Common myeloid progenitor, CD34-positive (primary cell): ENCODE data around the gene HCN4.

Experiments
- CTCF ChIA-PET: fragments of 350-600 bp; sonication (Branson Sonifier 250); formaldehyde crosslinking; loops from one replicate; lab custom pipeline; 2021; ENCODE audit warnings: antibody characterized with exemption; lab: Charles Lee
- POLR2A ChIA-PET: fragments of 350-600 bp; sonication (Branson Sonifier 250); formaldehyde crosslinking; loops from one replicate; lab custom pipeline; 2021; ENCODE audit warnings: antibody characterized with exemption; lab: Charles Lee
- DNase-seq, 3 donors: peaks; one replicate each; pipeline versions ENCODE4 v3.0.0 to v3.0.0-alpha.2; 2013
- H3K27ac ChIP-seq, 2 experiments: 1 replicate in 1 of 2; 2 replicates in 1 of 2; pipeline ENCODE4 v1.7.0; 2013; ENCODE audit warnings: inconsistent platforms in 2 of 2, low read length in 2 of 2, mild to moderate bottlenecking in 2 of 2, low read depth in 1 of 2, moderate library complexity in 1 of 2; ENCODE audit not compliant: severe bottlenecking in 2 of 2, insufficient read depth in 1 of 2, poor library complexity in 1 of 2
- H3K27me3 ChIP-seq, 5 experiments: replicated peaks in 2 of 5; 1 replicate in 3 of 5; 2 replicates in 2 of 5; pipeline versions ENCODE4 v1.6.1 to v1.7.0; 2013; ENCODE audit warnings: low read length in 4 of 5, mild to moderate bottlenecking in 2 of 5, moderate library complexity in 2 of 5, inconsistent platforms in 1 of 5; ENCODE audit not compliant: insufficient read depth in 5 of 5, control insufficient read depth in 4 of 5
- H3K36me3 ChIP-seq, 4 experiments: 1 replicate in 2 of 4; 2 replicates in 2 of 4; pipeline versions ENCODE4 v1.6.1 to v1.7.0; 2013; ENCODE audit warnings: low read length in 3 of 4, control low read depth in 1 of 4, mild to moderate bottlenecking in 1 of 4; ENCODE audit not compliant: control insufficient read depth in 4 of 4, insufficient read depth in 4 of 4
- H3K4me1 ChIP-seq, 4 experiments: 1 replicate in 3 of 4; 2 replicates in 1 of 4; pipeline versions ENCODE4 v1.6.1 to v1.7.1; 2013; ENCODE audit warnings: low read length in 3 of 4, mild to moderate bottlenecking in 3 of 4, control low read depth in 1 of 4, inconsistent platforms in 1 of 4, moderate library complexity in 1 of 4; ENCODE audit not compliant: control insufficient read depth in 4 of 4, insufficient read depth in 4 of 4; ENCODE audit errors: control extremely low read depth in 1 of 4
- H3K4me3 ChIP-seq, 7 experiments: 1 replicate in 4 of 7; 2 replicates in 3 of 7; pipeline versions ENCODE4 v1.5.1 to v1.7.0; 2013; ENCODE audit warnings: mild to moderate bottlenecking in 7 of 7, low read length in 6 of 7, moderate library complexity in 6 of 7, inconsistent platforms in 2 of 7, low read depth in 2 of 7, control low read depth in 1 of 7; ENCODE audit not compliant: insufficient read depth in 4 of 7, control insufficient read depth in 1 of 7; ENCODE audit errors: extremely low read depth in 1 of 7
- H3K9me3 ChIP-seq, 5 experiments: 1 replicate in 4 of 5; 2 replicates in 1 of 5; pipeline versions ENCODE4 v1.6.1 to v1.7.1; 2013; ENCODE audit warnings: low read length in 4 of 5, mild to moderate bottlenecking in 2 of 5, inconsistent platforms in 1 of 5, low read depth in 1 of 5, moderate library complexity in 1 of 5; ENCODE audit not compliant: control insufficient read depth in 4 of 5, insufficient read depth in 2 of 5; ENCODE audit errors: control extremely low read depth in 1 of 5
- WGBS: methylation state at CpG from one replicate; pipeline ENCODE4 v1.1.5; 2013; ENCODE audit not compliant: insufficient coverage; 5-methylcytosine and 5-hydroxymethylcytosine counted together

Gene HCN4

GRCh38 chr15:73286311-73286710 is 82.4 kb downstream of the HCN4 start:
- Histone ChIP-seq H3K27ac (no peak overlapping the region), H3K4me1 (peaks cover 0 to 7% (median 0%) of the 10 kb centered on the region in 4 experiments), H3K4me3 (no peak overlapping the region), H3K27me3 (peaks cover 0 to 5% (median 0%) of the 10 kb centered on the region in 5 experiments), H3K9me3 (no peaks in the 10 kb centered on the region), H3K36me3 (no peaks in the 10 kb centered on the region)
- POLR2A ChIA-PET, result no interaction called here
- CTCF ChIA-PET, result interaction anchor here (1.1 to 2.0 kb wide), 5 partner anchors 9 to 419 kb away, joined by 3 to 8 read pairs (median 4); no protein-coding TSS in a partner anchor
- no peak for DNase-seq
- 100% methylated on average over 2 of the region's 2 CpGs for WGBS

- WGBS, result 100% methylated on average over 1 of the region's 3 CpGs
- CTCF ChIA-PET, result interaction anchor here (1.0 to 1.5 kb wide), 3 partner anchors 12 to 415 kb away, joined by 3 to 4 read pairs (median 3); no protein-coding TSS in a partner anchor
Measured at GRCh38 chr15:73284090-73284716, 84.6 kb downstream of the HCN4 start.

GRCh38 chr15:73283366-73283962 is 85.3 kb downstream of the HCN4 start:
- ChIA-PET CTCF (interaction anchor here (1.4 to 2.5 kb wide), 5 partner anchors 9 to 416 kb away, joined by 3 to 10 read pairs (median 6); no protein-coding TSS in a partner anchor), POLR2A (interaction anchor here (1.1 kb wide), 1 partner anchor 15 kb away, joined by 3 read pairs; no protein-coding TSS in a partner anchor)
- no peaks in the 10 kb centered on the region for H3K36me3 ChIP-seq
- H3K27ac ChIP-seq, result no peak overlapping the region
- peaks cover 0 to 7% (median 0%) of the 10 kb centered on the region in 4 experiments for H3K4me1 ChIP-seq
- DNase-seq, result no peak
- H3K9me3 ChIP-seq, result no peaks in the 10 kb centered on the region
- H3K27me3 ChIP-seq, result peaks cover 0 to 10% (median 0%) of the 10 kb centered on the region in 5 experiments
- WGBS, result 94% methylated on average over 2 of the region's 2 CpGs
- no peak overlapping the region for H3K4me3 ChIP-seq

More at GRCh38 chr15:73284090-73284716, 84.6 kb downstream of the HCN4 start:
- peak; percentile 23 to 55 (median 50) for DNase-seq
- POLR2A ChIA-PET, result no interaction called here
- no peaks in the 10 kb centered on the region for H3K9me3 ChIP-seq
- H3K36me3 ChIP-seq, result no peaks in the 10 kb centered on the region
- H3K4me3 ChIP-seq, result no peak overlapping the region
- peaks cover 0 to 7% (median 0%) of the 10 kb centered on the region in 4 experiments for H3K4me1 ChIP-seq
- H3K27me3 ChIP-seq, result peaks cover 0 to 7% (median 0%) of the 10 kb centered on the region in 5 experiments
- no peak overlapping the region for H3K27ac ChIP-seq

- POLR2A ChIA-PET, result interaction anchor here (1.1 kb wide), 1 partner anchor 15 kb away, joined by 3 read pairs; no protein-coding TSS in a partner anchor
- peak in 1 of 3 donors; percentile 41 for DNase-seq
- CTCF ChIA-PET, result interaction anchor here (1.1 to 3.2 kb wide), 8 partner anchors 9 to 422 kb away, joined by 3 to 11 read pairs (median 6); no protein-coding TSS in a partner anchor
- no peaks in the 10 kb centered on the region for H3K9me3 ChIP-seq
- no peak overlapping the region for H3K4me3 ChIP-seq
- H3K27ac ChIP-seq, result no peak overlapping the region
- peaks cover 0 to 10% (median 0%) of the 10 kb centered on the region in 5 experiments for H3K27me3 ChIP-seq
- H3K36me3 ChIP-seq, result no peaks in the 10 kb centered on the region
- H3K4me1 ChIP-seq, result peaks cover 0 to 7% (median 0%) of the 10 kb centered on the region in 4 experiments
- WGBS, result no CpG with 5 or more reads among the region's 8 CpGs
Measured at GRCh38 chr15:73282567-73283365, 86.0 kb downstream of the HCN4 start.

- Histone ChIP-seq H3K27me3 (peaks cover 0 to 12% (median 2%) of the 10 kb centered on the region in 5 experiments), H3K4me1 (no peaks in the 10 kb centered on the region), H3K27ac (no peak overlapping the region), H3K9me3 (no peaks in the 10 kb centered on the region), H3K36me3 (no peaks in the 10 kb centered on the region), H3K4me3 (no peak overlapping the region)
- ChIA-PET POLR2A (no interaction called here), CTCF (interaction anchor here (1.1 to 1.2 kb wide), 2 partner anchors 32 to 595 kb away, joined by 3 read pairs; no protein-coding TSS in a partner anchor)
- DNase-seq, result no peak
Measured at GRCh38 chr15:73275862-73276261, 92.9 kb downstream of the HCN4 start.

- no peaks in the 10 kb centered on the region for H3K4me1 ChIP-seq
- POLR2A ChIA-PET, result no interaction called here
- H3K36me3 ChIP-seq, result no peaks in the 10 kb centered on the region
- CTCF ChIA-PET, result interaction anchor here (0.7 to 3.5 kb wide), 10 partner anchors 9 to 551 kb away, joined by 3 to 13 read pairs (median 6); no protein-coding TSS in a partner anchor
- H3K27me3 ChIP-seq, result peaks cover 0 to 5% (median 2%) of the 10 kb centered on the region in 5 experiments
- H3K9me3 ChIP-seq, result no peaks in the 10 kb centered on the region
- peak; percentile 50 to 68 (median 63) for DNase-seq
- no peak overlapping the region for H3K27ac ChIP-seq
- 6% methylated on average over 4 of the region's 5 CpGs for WGBS
- H3K4me3 ChIP-seq, result no peak overlapping the region
Measured at GRCh38 chr15:73273181-73274002, 95.4 kb downstream of the HCN4 start.
